ENCODE results near the gene DSP. TPM values are rescaled to one million over a fixed set of nuclear protein-coding genes. Genes with fewer than 3 reads are reported as not detected.

DSP gene
- total and polyA plus RNA-seq, 4 donors, result 25.0 to 74.7 (median 34.1) TPM

GRCh38 chr6:7528565-7528964 is 12.9 kb upstream of the DSP start:
- WGBS, result 83% methylated on average over 5 of the region's 5 CpGs
- Histone ChIP-seq H3K27ac (ENCODE audit: low read depth in 1 of 2, low read length in 2 of 2) (no peak overlapping the region), H3K9me3 (ENCODE audit: control insufficient read depth in 4 of 4, low read length in 3 of 4) (no peaks in the 10 kb centered on the region), H3K4me1 (ENCODE audit: control insufficient read depth in 4 of 4, insufficient read depth in 4 of 4, low read length in 3 of 4) (no peaks in the 10 kb centered on the region), H3K9ac (ENCODE audit: low read depth in 1 of 2, low read length in 2 of 2) (no peak overlapping the region), H3K4me3 (ENCODE audit: low read depth in 1 of 3, low read length in 3 of 3) (no peak overlapping the region), H3K27me3 (ENCODE audit: control insufficient read depth in 4 of 4, insufficient read depth in 4 of 4, low read length in 3 of 4) (no peaks in the 10 kb centered on the region), H3K36me3 (ENCODE audit: control insufficient read depth in 4 of 4, insufficient read depth in 3 of 4, low read depth in 1 of 4, low read length in 3 of 4) (no peaks in the 10 kb centered on the region)
- DNase-seq (ENCODE audit: low spot score), result no peak
- no peak for TF ChIP-seq RXRA (IDR thresholded peaks at IDR 0.05)
- TF ChIP-seq REST (IDR thresholded peaks at IDR 0.05), result no peak
- TF ChIP-seq HNF4A (conservative IDR thresholded peaks at IDR 0.05), result no peak
- TF ChIP-seq GABPA (IDR thresholded peaks at IDR 0.05 in 1 of 2, conservative IDR thresholded peaks at IDR 0.05 in 1 of 2), result no peak
- no peak for TF ChIP-seq HNF4G (IDR thresholded peaks at IDR 0.05)
- TF ChIP-seq RAD21 (IDR thresholded peaks at IDR 0.05), result no peak
- no peak for TF ChIP-seq JUND (IDR thresholded peaks at IDR 0.05)
- TF ChIP-seq CTCF (IDR thresholded peaks at IDR 0.05; ENCODE audit: low read depth, low read length, missing input control), result no peak
- TF ChIP-seq TAF1 (conservative IDR thresholded peaks at IDR 0.05), result no peak
- no peak for TF ChIP-seq SP1 (IDR thresholded peaks at IDR 0.05)
- no peak for TF ChIP-seq ZBTB33 (IDR thresholded peaks at IDR 0.05)

- Histone ChIP-seq H3K4me3 (ENCODE audit: low read depth in 1 of 3, low read length in 3 of 3) (no peak overlapping the region), H3K9ac (ENCODE audit: low read depth in 1 of 2, low read length in 2 of 2) (no peak overlapping the region), H3K9me3 (ENCODE audit: control insufficient read depth in 4 of 4, low read length in 3 of 4) (no peaks in the 10 kb centered on the region), H3K4me1 (ENCODE audit: control insufficient read depth in 4 of 4, insufficient read depth in 4 of 4, low read length in 3 of 4) (no peaks in the 10 kb centered on the region), H3K27me3 (ENCODE audit: control insufficient read depth in 4 of 4, insufficient read depth in 4 of 4, low read length in 3 of 4) (no peaks in the 10 kb centered on the region), H3K36me3 (ENCODE audit: control insufficient read depth in 4 of 4, insufficient read depth in 3 of 4, low read depth in 1 of 4, low read length in 3 of 4) (no peaks in the 10 kb centered on the region), H3K27ac (ENCODE audit: low read depth in 1 of 2, low read length in 2 of 2) (no peak overlapping the region)
- no peak for DNase-seq (ENCODE audit: low spot score)
- 70% methylated on average over 6 of the region's 6 CpGs for WGBS
- no peak for TF ChIP-seq FOXA2 (IDR thresholded peaks at IDR 0.05)
Measured at GRCh38 chr6:7529141-7529540, 12.3 kb upstream of the DSP start.

Measured in liver (tissue), 9 donors.